HCT116 (cell line): ENCODE measurements around the gene CECR2. TPM values are rescaled to one million over a fixed set of nuclear protein-coding genes. Genes with fewer than 3 reads are reported as not detected.

Source experiments
- ATAC-seq: fragments of 200-7000 bp; cut with Tn5 transposase; 2 replicates; pipeline ENCODE4 v1.9.1; 2020; ENCODE audit warnings: mild to moderate bottlenecking, moderate library complexity
- BruUV-seq: library from RNA; stranded (reverse); fragments of 400-500 nt; replicated peaks from 2 replicates; lab custom pipeline; 2021; lab: Mats Ljungman, UMichigan
- CTCF ChIA-PET: fragments of 300-600 bp; sonication (Branson Sonifier 250); formaldehyde crosslinking; loops from one replicate; lab custom pipeline; 2021; ENCODE audit warnings: antibody characterized with exemption; lab: Charles Lee
- POLR2A ChIA-PET: fragments of 300-600, 350-600 bp; sonication (Branson Sonifier 250); formaldehyde crosslinking; loops from one replicate; lab custom pipeline; 2021; ENCODE audit warnings: antibody characterized with exemption; lab: Charles Lee
- RAD21 ChIA-PET, 2 experiments: fragments of 300-600 bp; sonication (Branson Sonifier 250); formaldehyde crosslinking; loops; one replicate each; lab custom pipeline; 2023; ENCODE audit warnings: low total read pairs in 2 of 2; ENCODE audit not compliant: uncharacterized antibody in 2 of 2, unreplicated experiment in 2 of 2, low non-redundant PET in 1 of 2; lab: Charles Lee
- DNase-seq: peaks from one replicate; pipeline ENCODE4 v3.0.0-alpha.2; 2010; ENCODE audit warnings: low read depth, low spot score
- H2AFZ ChIP-seq: fragments of 200-600 bp; shearing (Covaris generic), sonication (generic); 2 replicates; pipeline ENCODE4 v1.6.1; 2017; ENCODE audit warnings: low read depth, mixed run types, mixed read lengths, antibody characterized with exemption, low read length; ENCODE audit not compliant: poor library complexity, severe bottlenecking
- H3K27ac ChIP-seq: 2 replicates; pipeline ENCODE4 v1.5.1; 2012; ENCODE audit warnings: low read depth, low read length
- H3K27me3 ChIP-seq: fragments of 200-600 bp; sonication (generic); 2 replicates; pipeline ENCODE4 v1.6.1; 2016; ENCODE audit warnings: mixed run types, low read length, mixed read lengths; ENCODE audit not compliant: insufficient read depth
- H3K36me3 ChIP-seq, 2 experiments: fragments of 200-500 bp in 1 of 2; fragments of 200-600 bp in 1 of 2; sonication (Bioruptor generic) in 1 of 2; sonication (generic) in 1 of 2; 2 replicates each; pipeline versions ENCODE4 v1.5.1 to v1.6.1; 2014 to 2016; ENCODE audit warnings: low read length in 2 of 2, inconsistent platforms in 1 of 2, mixed read lengths in 1 of 2, mixed run types in 1 of 2; ENCODE audit not compliant: insufficient read depth in 2 of 2, control insufficient read depth in 1 of 2
- H3K4me1 ChIP-seq, 2 experiments: fragments of 200-600 bp in 1 of 2; sonication (generic) in 1 of 2; 2 replicates each; pipeline versions ENCODE4 v1.5.1 to v1.6.1; 2012 to 2017; ENCODE audit warnings: low read length in 2 of 2, inconsistent platforms in 1 of 2, mild to moderate bottlenecking in 1 of 2, mixed read lengths in 1 of 2, mixed run types in 1 of 2, moderate library complexity in 1 of 2; ENCODE audit not compliant: insufficient read depth in 2 of 2, control insufficient read depth in 1 of 2
- H3K4me2 ChIP-seq: fragments of 200-600 bp; sonication (generic); 2 replicates; pipeline ENCODE4 v1.6.1; 2017; ENCODE audit warnings: mixed run types, low read length, mixed read lengths
- H3K4me3 ChIP-seq, 2 experiments: fragments of 200-600 bp in 1 of 2; sonication (generic) in 1 of 2; replicated peaks in 1 of 2; 2 replicates each; pipeline ENCODE4 v1.5.1; 2011 to 2016; ENCODE audit warnings: low read length in 2 of 2, control low read depth in 1 of 2, low read depth in 1 of 2, mild to moderate bottlenecking in 1 of 2, mixed read lengths in 1 of 2, mixed run types in 1 of 2
- H3K79me2 ChIP-seq: fragments of 200-600 bp; sonication (generic); 2 replicates; pipeline ENCODE4 v1.6.1; 2017; ENCODE audit warnings: mild to moderate bottlenecking, mixed run types, low read length, moderate library complexity, mixed read lengths; ENCODE audit not compliant: insufficient read depth
- H3K9ac ChIP-seq: fragments of 200-600 bp; sonication (generic); 2 replicates; pipeline ENCODE4 v1.6.1; 2016; ENCODE audit warnings: low read length, mixed read lengths
- H3K9me2 ChIP-seq: fragments of 200-600 bp; sonication (generic), shearing (Covaris generic); 2 replicates; pipeline ENCODE4 v1.6.1; 2017; ENCODE audit warnings: mixed run types, mild to moderate bottlenecking, moderate library complexity; ENCODE audit not compliant: insufficient read depth
- H3K9me3 ChIP-seq, 2 experiments: fragments of 200-500 bp in 1 of 2; fragments of 200-600 bp in 1 of 2; sonication (Bioruptor generic) in 1 of 2; sonication (generic) in 1 of 2; 2 replicates each; pipeline ENCODE4 v1.6.1; 2014 to 2017; ENCODE audit warnings: low read length in 2 of 2, mixed read lengths in 2 of 2, inconsistent platforms in 1 of 2, low read depth in 1 of 2, mild to moderate bottlenecking in 1 of 2, mixed run types in 1 of 2, moderate library complexity in 1 of 2; ENCODE audit not compliant: control insufficient read depth in 1 of 2, insufficient read depth in 1 of 2
- H4K20me1 ChIP-seq: fragments of 200-600 bp; sonication (generic), shearing (Covaris generic); 2 replicates; pipeline ENCODE4 v1.6.1; 2017; ENCODE audit warnings: mixed run types, mild to moderate bottlenecking, moderate library complexity; ENCODE audit not compliant: insufficient read depth
- ATF3 ChIP-seq: IDR thresholded peaks from 2 replicates; pipeline ENCODE4 v1.6.1; 2012
- CBX3 ChIP-seq: IDR thresholded peaks from 2 replicates; pipeline ENCODE4 v1.6.1; 2012; ENCODE audit warnings: low read depth
- CEBPB ChIP-seq: IDR thresholded peaks from 2 replicates; pipeline ENCODE4 v1.6.1; 2012; ENCODE audit warnings: low read depth
- ELF1 ChIP-seq: IDR thresholded peaks from 2 replicates; pipeline ENCODE4 v1.6.1; 2012; ENCODE audit warnings: low read depth, borderline replicate concordance
- EZH2 ChIP-seq: fragments of 200-600 bp; sonication (generic); IDR thresholded peaks from 2 replicates; pipeline ENCODE4 v1.6.1; 2017; ENCODE audit warnings: antibody characterized with exemption, mixed run types
- EZH2phosphoT487 ChIP-seq: fragments of 200-600 bp; IDR thresholded peaks from 2 replicates; pipeline ENCODE4 v1.6.1; 2018; ENCODE audit warnings: antibody characterized with exemption, borderline replicate concordance
- FOSL1 ChIP-seq: IDR thresholded peaks from 2 replicates; pipeline ENCODE4 v1.6.1; 2012; ENCODE audit warnings: low read depth
- JUND ChIP-seq: IDR thresholded peaks from 2 replicates; pipeline ENCODE4 v1.6.1; 2012
- POLR2A ChIP-seq: IDR thresholded peaks from 2 replicates; pipeline ENCODE4 v1.7.0; 2011; ENCODE audit warnings: borderline replicate concordance; ENCODE audit not compliant: insufficient read depth, insufficient read length; ENCODE audit errors: extremely low read depth
- POLR2AphosphoS5 ChIP-seq: IDR thresholded peaks from 2 replicates; pipeline ENCODE4 v1.6.1; 2011; ENCODE audit warnings: mild to moderate bottlenecking, low read depth, low read length, moderate library complexity
- RAD21 ChIP-seq: IDR thresholded peaks from 2 replicates; pipeline ENCODE4 v1.6.1; 2012; ENCODE audit warnings: low read depth, mild to moderate bottlenecking
- REST ChIP-seq: IDR thresholded peaks from 2 replicates; pipeline ENCODE4 v1.6.1; 2012; ENCODE audit warnings: low read depth
- SP1 ChIP-seq: IDR thresholded peaks from 2 replicates; pipeline ENCODE4 v1.6.1; 2012; ENCODE audit warnings: low read depth
- YY1 ChIP-seq: IDR thresholded peaks from 2 replicates; pipeline ENCODE4 v1.6.1; 2011; ENCODE audit warnings: low read length, low read depth, moderate library complexity, mild to moderate bottlenecking; ENCODE audit not compliant: insufficient replicate concordance; ENCODE audit errors: extremely low read depth
- ZBTB33 ChIP-seq: IDR thresholded peaks from 2 replicates; pipeline ENCODE4 v1.6.1; 2011; ENCODE audit warnings: mild to moderate bottlenecking, low read length, moderate library complexity; ENCODE audit not compliant: insufficient replicate concordance; ENCODE audit errors: extremely low read depth
- ZFX ChIP-seq: fragments of 450-650 bp; IDR thresholded peaks from 2 replicates; pipeline ENCODE4 v1.6.1; 2017
- ZNF274 ChIP-seq: fragments of 200-500 bp; sonication (Bioruptor generic); IDR thresholded peaks from 2 replicates; pipeline ENCODE4 v1.6.1; 2014; ENCODE audit warnings: mild to moderate bottlenecking, low read depth, low read length, inconsistent platforms
- intact Hi-C: fragments of 100-400 bp; cut with micrococcal nuclease; formaldehyde crosslinking; loops from 2 replicates; pipeline ENCODE4 v1.10.0; 2022
- total RNA-seq: library from RNA; stranded (reverse); gene quantifications from one replicate; pipeline ENCODE4 v1.2.1, GENCODE V29; 2021; ENCODE audit not compliant: unreplicated experiment
- TF ChIP-seq, protein P1 (sequence below), 3 experiments: fragments of 200-600 bp in 1 of 3; sonication (generic) in 1 of 3; IDR thresholded peaks in 2 of 3; conservative IDR thresholded peaks in 1 of 3; 2 replicates each; pipeline ENCODE4 v1.5.1; 2012 to 2017; ENCODE audit warnings: low read depth in 2 of 3, low read length in 2 of 3, antibody characterized with exemption in 1 of 3, borderline replicate concordance in 1 of 3, control low read depth in 1 of 3, mild to moderate bottlenecking in 1 of 3, mixed read lengths in 1 of 3, mixed run types in 1 of 3, moderate library complexity in 1 of 3; ENCODE audit not compliant: insufficient read depth in 1 of 3
- TF ChIP-seq, protein P2 (sequence below): IDR thresholded peaks from 2 replicates; pipeline ENCODE4 v1.6.1; 2012

Gene CECR2
- total RNA-seq, 1 experiment from 2014 or later = 6.0 TPM

GRCh38 chr22:17548756-17549035 is 179.4 kb downstream of the CECR2 start (continued):
- no peak for TF ChIP-seq EZH2

- Histone ChIP-seq H3K79me2 (no peaks in the 10 kb centered on the region), H3K4me1 (no peaks in the 10 kb centered on the region), H3K9ac (no peak overlapping the region), H3K4me2 (no peak overlapping the region), H4K20me1 (no peaks in the 10 kb centered on the region), H3K27ac (no peak overlapping the region), H2AFZ (no peak overlapping the region), H3K4me3 (no peak overlapping the region), H3K36me3 (peaks cover 0 to 4% of the 10 kb centered on the region in 2 experiments; a peak in 1 of 4 replicates), H3K9me2 (no peaks in the 10 kb centered on the region), H3K9me3 (no peaks in the 10 kb centered on the region), H3K27me3 (no peaks in the 10 kb centered on the region)
- ATAC-seq = no peak
- RAD21 ChIA-PET = no interaction called here
- no peak for DNase-seq
- no peak for TF ChIP-seq CBX3
- TF ChIP-seq REST = no peak
- TF ChIP-seq, protein P1, sequence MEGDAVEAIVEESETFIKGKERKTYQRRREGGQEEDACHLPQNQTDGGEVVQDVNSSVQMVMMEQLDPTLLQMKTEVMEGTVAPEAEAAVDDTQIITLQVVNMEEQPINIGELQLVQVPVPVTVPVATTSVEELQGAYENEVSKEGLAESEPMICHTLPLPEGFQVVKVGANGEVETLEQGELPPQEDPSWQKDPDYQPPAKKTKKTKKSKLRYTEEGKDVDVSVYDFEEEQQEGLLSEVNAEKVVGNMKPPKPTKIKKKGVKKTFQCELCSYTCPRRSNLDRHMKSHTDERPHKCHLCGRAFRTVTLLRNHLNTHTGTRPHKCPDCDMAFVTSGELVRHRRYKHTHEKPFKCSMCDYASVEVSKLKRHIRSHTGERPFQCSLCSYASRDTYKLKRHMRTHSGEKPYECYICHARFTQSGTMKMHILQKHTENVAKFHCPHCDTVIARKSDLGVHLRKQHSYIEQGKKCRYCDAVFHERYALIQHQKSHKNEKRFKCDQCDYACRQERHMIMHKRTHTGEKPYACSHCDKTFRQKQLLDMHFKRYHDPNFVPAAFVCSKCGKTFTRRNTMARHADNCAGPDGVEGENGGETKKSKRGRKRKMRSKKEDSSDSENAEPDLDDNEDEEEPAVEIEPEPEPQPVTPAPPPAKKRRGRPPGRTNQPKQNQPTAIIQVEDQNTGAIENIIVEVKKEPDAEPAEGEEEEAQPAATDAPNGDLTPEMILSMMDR (IDR thresholded peaks at IDR 0.05 in 2 of 3, conservative IDR thresholded peaks at IDR 0.05 in 1 of 3; ENCODE audit: borderline replicate concordance in 1 of 3, insufficient read depth in 1 of 3, low read depth in 2 of 3, low read length in 2 of 3) = no peak
- TF ChIP-seq POLR2A = no peak
- no peak for TF ChIP-seq RAD21
- TF ChIP-seq SP1 = no peak
- TF ChIP-seq JUND = no peak
- TF ChIP-seq FOSL1 = no peak
- TF ChIP-seq EZH2 = no peak
- TF ChIP-seq ZFX = no peak
- TF ChIP-seq, protein P2, sequence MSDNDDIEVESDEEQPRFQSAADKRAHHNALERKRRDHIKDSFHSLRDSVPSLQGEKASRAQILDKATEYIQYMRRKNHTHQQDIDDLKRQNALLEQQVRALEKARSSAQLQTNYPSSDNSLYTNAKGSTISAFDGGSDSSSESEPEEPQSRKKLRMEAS = no peak
- TF ChIP-seq ATF3 = no peak
- no peak for TF ChIP-seq CEBPB
- TF ChIP-seq YY1 = no peak
- no peak for TF ChIP-seq ZBTB33
- no peak for TF ChIP-seq ZNF274
- no peak for TF ChIP-seq ELF1
- TF ChIP-seq EZH2phosphoT487 = no peak
- TF ChIP-seq POLR2AphosphoS5 = no peak
- CTCF ChIA-PET = no interaction called here
- intact Hi-C loops = no loop called here
- no TSS peak for BruUV-seq
- POLR2A ChIA-PET = no interaction called here
Observed at GRCh38 chr22:17549183-17549582, 179.9 kb downstream of the CECR2 start.
